AG09319 (cell line): ENCODE measurements around the gene ZBTB11.

ENCODE experiments used
- DNase-seq: peaks from one replicate; pipeline ENCODE4 v3.0.0-alpha.2; 2010; ENCODE audit warnings: low read depth; ENCODE audit errors: extremely low read depth
- CTCF ChIP-seq: IDR thresholded peaks from 2 replicates; pipeline ENCODE4 v1.5.1; 2011; ENCODE audit warnings: low read depth, mild to moderate bottlenecking, inconsistent platforms, low read length, moderate library complexity

The ZBTB11 gene

GRCh38 chr3:101675709-101676215, 1.2 kb downstream of the ZBTB11 start:
- no peak for DNase-seq

GRCh38 chr3:101674518-101674917, 2.4 kb downstream of the ZBTB11 start:
- no peak for TF ChIP-seq CTCF
- no peak for DNase-seq

More at GRCh38 chr3:101675709-101676215, 1.2 kb downstream of the ZBTB11 start:
- no peak for TF ChIP-seq CTCF

GRCh38 chr3:101673953-101674352, 3.0 kb downstream of the ZBTB11 start:
- DNase-seq, result no peak
- TF ChIP-seq CTCF, result no peak

- DNase-seq, result no peak
- no peak for TF ChIP-seq CTCF
Measured at GRCh38 chr3:101671014-101671413, 5.9 kb downstream of the ZBTB11 start.

GRCh38 chr3:101667844-101668243, 9.1 kb downstream of the ZBTB11 start:
- no peak for TF ChIP-seq CTCF
- DNase-seq, result no peak

- TF ChIP-seq CTCF, result no peak
- no peak for DNase-seq
Measured at GRCh38 chr3:101667331-101667730, 9.6 kb downstream of the ZBTB11 start.

GRCh38 chr3:101665851-101666250, 11.1 kb downstream of the ZBTB11 start:
- DNase-seq, result no peak
- TF ChIP-seq CTCF, result no peak
